ENCODE results near the gene UBAC2.

- TF ChIP-seq CTCF (conservative IDR thresholded peaks at IDR 0.05; ENCODE audit: low read depth, low read length) (no peak), RAD21 (IDR thresholded peaks at IDR 0.05; ENCODE audit: low read length) (no peak), RCOR1 (IDR thresholded peaks at IDR 0.05; ENCODE audit: insufficient replicate concordance, low read length) (no peak), POLR2A (IDR thresholded peaks at IDR 0.05; ENCODE audit: low read depth, low read length) (no peak), CEBPB (IDR thresholded peaks at IDR 0.05; ENCODE audit: low read depth, low read length) (no peak), FOS (IDR thresholded peaks at IDR 0.05; ENCODE audit: low read depth, low read length) (no peak), MAZ (IDR thresholded peaks at IDR 0.05; ENCODE audit: borderline replicate concordance, low read depth, low read length) (no peak), BHLHE40 (IDR thresholded peaks at IDR 0.05; ENCODE audit: low read depth, low read length) (no peak), MAFK (IDR thresholded peaks at IDR 0.05; ENCODE audit: low read depth, low read length) (no peak), NFE2L2 (IDR thresholded peaks at IDR 0.05; ENCODE audit: low read depth, low read length) (no peak), MXI1 (IDR thresholded peaks at IDR 0.05; ENCODE audit: borderline replicate concordance, low read depth, low read length) (no peak), RFX5 (IDR thresholded peaks at IDR 0.05; ENCODE audit: low read depth, low read length) (no peak), USF2 (IDR thresholded peaks at IDR 0.05; ENCODE audit: low read depth, low read length) (no peak), SMC3 (IDR thresholded peaks at IDR 0.05; ENCODE audit: low read depth, low read length) (no peak)
Observed at GRCh38 chr13:99281811-99282263, 81.2 kb downstream of the UBAC2 start.

Data from IMR-90 (cell line).